Lung (tissue), 12 donors: ENCODE data around the gene VPS13D. TPM values are rescaled to one million over a fixed set of nuclear protein-coding genes. Genes with fewer than 3 reads are reported as not detected.

ENCODE experiments used
- ATAC-seq: fragments of 200-7000 bp; cut with Tn5 transposase; one replicate; pipeline ENCODE4 v1.9.1; 2020; ENCODE audit warnings: moderate number of reproducible peaks; ENCODE audit not compliant: insufficient read depth, low FRiP score
- DNase-seq, 3 donors: peaks; one replicate each; pipeline ENCODE4 v3.0.0-alpha.2; 2013 to 2017
- H3K27ac ChIP-seq, 2 donors: one replicate each; pipeline ENCODE4 v1.5.1; 2013; ENCODE audit warnings: mild to moderate bottlenecking in 2 of 2, moderate library complexity in 2 of 2, control low read depth in 1 of 2, inconsistent platforms in 1 of 2, low read depth in 1 of 2, low read length in 1 of 2
- H3K27me3 ChIP-seq, 3 donors: one replicate each; pipeline ENCODE4 v1.5.1; 2013; ENCODE audit warnings: low read length in 2 of 3; ENCODE audit not compliant: control insufficient read depth in 3 of 3, insufficient read depth in 3 of 3
- H3K36me3 ChIP-seq, 4 donors: one replicate each; pipeline ENCODE4 v1.5.1; 2013; ENCODE audit warnings: low read length in 4 of 4, mild to moderate bottlenecking in 1 of 4, moderate library complexity in 1 of 4; ENCODE audit not compliant: control insufficient read depth in 4 of 4, insufficient read depth in 4 of 4
- H3K4me1 ChIP-seq, 5 donors: one replicate each; pipeline ENCODE4 v1.5.1; 2013; ENCODE audit warnings: low read length in 5 of 5, mild to moderate bottlenecking in 2 of 5, moderate library complexity in 1 of 5; ENCODE audit not compliant: control insufficient read depth in 5 of 5, insufficient read depth in 5 of 5
- H3K4me3 ChIP-seq: one replicate; pipeline ENCODE4 v1.5.1; 2013; ENCODE audit warnings: mild to moderate bottlenecking, control low read depth, moderate library complexity
- H3K9ac ChIP-seq, 2 donors: one replicate each; pipeline ENCODE4 v1.5.1; 2013; ENCODE audit warnings: low read length in 2 of 2, control low read depth in 1 of 2; ENCODE audit not compliant: insufficient read depth in 1 of 2
- H3K9me3 ChIP-seq, 4 donors: one replicate each; pipeline ENCODE4 v1.5.1; 2013; ENCODE audit warnings: low read length in 3 of 4, mild to moderate bottlenecking in 1 of 4, moderate library complexity in 1 of 4; ENCODE audit not compliant: control insufficient read depth in 4 of 4, insufficient read depth in 3 of 4
- WGBS, 2 donors: extraction: QIAGEN DNeasy Blood & Tissue Kit; methylation state at CpG; one replicate each; pipeline ENCODE4 v1.1.7; 2013; 5-methylcytosine and 5-hydroxymethylcytosine counted together
- polyA plus RNA-seq, 2 donors: library from polyadenylated mRNA; stranded (reverse); fragments of 200-250 nt; gene quantifications; one replicate each; pipeline ENCODE4 v1.2.1, GENCODE V29; 2013
- total RNA-seq, 2 donors: library from RNA; depleted of rRNA in 1 of 2; stranded (reverse); fragments of >200 nt in 1 of 2; gene quantifications; one replicate each; pipeline ENCODE4 v1.2.1, GENCODE V29; 2014 to 2021
- TF ChIP-seq, protein P1 (sequence below): IDR thresholded peaks from 2 replicates; pipeline ENCODE4 v1.5.1; 2012; ENCODE audit warnings: mild to moderate bottlenecking; ENCODE audit errors: control extremely low read depth, extremely low read depth
- donor health status: control.
- donor health status: control.
- donor health status: Bipolar disorder and iron deficiency.
- donor health status: healthy.
- donor health status: DM: yes; HTN: yes; CAD: no.

Gene VPS13D
- total and polyA plus RNA-seq, 4 donors = 18.4 to 76.0 (median 37.5) TPM

- Histone ChIP-seq H3K4me3 (no peak overlapping the region), H3K9me3 (no peaks in the 10 kb centered on the region), H3K4me1 (peaks cover 9 to 59% (median 40%) of the 10 kb centered on the region in 5 donors), H3K27ac (no peak overlapping the region), H3K9ac (peak overlapping the region in 1 of 2 donors; percentile 66), H3K36me3 (peaks cover 12 to 39% (median 16%) of the 10 kb centered on the region in 4 donors), H3K27me3 (no peaks in the 10 kb centered on the region)
- WGBS, 2 donors = 90 to 95% methylated on average over 13 of the region's 13 CpGs
- TF ChIP-seq, protein P1, sequence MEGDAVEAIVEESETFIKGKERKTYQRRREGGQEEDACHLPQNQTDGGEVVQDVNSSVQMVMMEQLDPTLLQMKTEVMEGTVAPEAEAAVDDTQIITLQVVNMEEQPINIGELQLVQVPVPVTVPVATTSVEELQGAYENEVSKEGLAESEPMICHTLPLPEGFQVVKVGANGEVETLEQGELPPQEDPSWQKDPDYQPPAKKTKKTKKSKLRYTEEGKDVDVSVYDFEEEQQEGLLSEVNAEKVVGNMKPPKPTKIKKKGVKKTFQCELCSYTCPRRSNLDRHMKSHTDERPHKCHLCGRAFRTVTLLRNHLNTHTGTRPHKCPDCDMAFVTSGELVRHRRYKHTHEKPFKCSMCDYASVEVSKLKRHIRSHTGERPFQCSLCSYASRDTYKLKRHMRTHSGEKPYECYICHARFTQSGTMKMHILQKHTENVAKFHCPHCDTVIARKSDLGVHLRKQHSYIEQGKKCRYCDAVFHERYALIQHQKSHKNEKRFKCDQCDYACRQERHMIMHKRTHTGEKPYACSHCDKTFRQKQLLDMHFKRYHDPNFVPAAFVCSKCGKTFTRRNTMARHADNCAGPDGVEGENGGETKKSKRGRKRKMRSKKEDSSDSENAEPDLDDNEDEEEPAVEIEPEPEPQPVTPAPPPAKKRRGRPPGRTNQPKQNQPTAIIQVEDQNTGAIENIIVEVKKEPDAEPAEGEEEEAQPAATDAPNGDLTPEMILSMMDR = no peak
- DNase-seq (no peak), ATAC-seq (no peak)
Observed at GRCh38 chr1:12404918-12405317, 175.1 kb downstream of the VPS13D start.

DNA sequence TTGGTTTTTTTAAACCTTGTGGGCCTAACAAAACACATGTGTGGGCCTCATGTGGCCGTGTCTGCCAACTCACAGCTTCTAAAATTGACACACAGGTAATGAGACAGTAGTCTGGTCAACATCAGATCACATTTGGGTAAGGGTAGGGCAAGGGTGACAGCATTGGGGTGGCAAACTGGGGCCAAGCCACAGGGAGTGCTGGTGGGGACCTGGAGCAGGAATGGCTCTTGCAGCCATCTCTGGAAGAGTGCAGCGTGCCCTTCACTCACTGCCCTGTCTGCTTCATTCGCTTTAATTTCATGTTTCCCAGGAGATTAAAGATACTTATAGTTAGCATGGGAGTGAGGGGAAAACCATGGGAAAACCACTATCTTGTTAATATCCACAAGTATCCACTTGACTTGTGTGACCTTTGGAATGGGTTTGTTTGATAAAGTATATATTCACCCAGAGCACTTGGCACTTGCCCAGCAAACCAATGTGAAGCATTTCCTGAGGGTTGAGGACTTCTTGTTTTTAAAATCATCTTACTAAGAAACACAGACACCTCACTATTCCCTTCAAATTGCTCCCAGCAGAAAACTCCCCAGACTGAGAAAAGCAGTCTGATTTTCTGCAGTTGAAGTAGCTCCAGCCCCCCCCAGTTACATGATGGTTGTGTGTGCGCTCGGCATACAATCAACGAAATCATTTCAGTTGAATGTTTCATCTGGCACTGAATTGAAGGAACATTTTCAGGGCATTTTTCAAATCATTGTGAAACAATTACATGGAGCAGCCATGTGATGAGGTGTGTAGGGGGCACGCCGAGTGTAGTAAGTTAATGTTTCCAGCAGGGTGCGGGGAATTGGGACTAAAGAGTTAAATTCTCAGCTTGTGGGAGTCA, 175.7 kb downstream of the VPS13D start:
- 55 to 73% methylated on average over 9 of the region's 9 CpGs for WGBS, 2 donors
- H3K9ac ChIP-seq = peak overlapping the region in 1 of 2 donors; percentile 66

GRCh38 chr1:12406211-12407021, 176.6 kb downstream of the VPS13D start:
- H3K27me3 ChIP-seq = no peaks in the 10 kb centered on the region
- TF ChIP-seq, protein P1 = no peak
- H3K27ac ChIP-seq = no peak overlapping the region
- ATAC-seq (no peak), DNase-seq (peak in 2 of 3 donors; percentile 70 to 86)
- H3K4me1 ChIP-seq = peaks cover 9 to 52% (median 34%) of the 10 kb centered on the region in 5 donors
- peaks cover 10 to 30% (median 14%) of the 10 kb centered on the region in 4 donors for H3K36me3 ChIP-seq
- peak overlapping the region in 1 of 2 donors; percentile 66 for H3K9ac ChIP-seq
- H3K9me3 ChIP-seq = peaks cover 0 to 2% (median 0%) of the 10 kb centered on the region in 4 donors
- 39 to 55% methylated on average over 8 of the region's 8 CpGs for whole genome bisulfite sequencing, 2 donors
- H3K4me3 ChIP-seq = no peak overlapping the region

More for the DNA sequence above, 175.7 kb downstream of the VPS13D start:
- Histone ChIP-seq H3K27ac (peak overlapping the region in 1 of 2 donors; percentile 37), H3K4me1 (peaks cover 9 to 59% (median 40%) of the 10 kb centered on the region in 5 donors), H3K36me3 (peaks cover 12 to 34% (median 14%) of the 10 kb centered on the region in 4 donors), H3K9me3 (peaks cover 0 to 2% (median 0%) of the 10 kb centered on the region in 4 donors), H3K27me3 (no peaks in the 10 kb centered on the region), H3K4me3 (no peak overlapping the region)
- ATAC-seq (no peak), DNase-seq (peak; percentile 60 to 89 (median 83))
- TF ChIP-seq, protein P1 = no peak
